ENCODE results near the gene SLC25A48.

The SLC25A48 gene

DNA sequence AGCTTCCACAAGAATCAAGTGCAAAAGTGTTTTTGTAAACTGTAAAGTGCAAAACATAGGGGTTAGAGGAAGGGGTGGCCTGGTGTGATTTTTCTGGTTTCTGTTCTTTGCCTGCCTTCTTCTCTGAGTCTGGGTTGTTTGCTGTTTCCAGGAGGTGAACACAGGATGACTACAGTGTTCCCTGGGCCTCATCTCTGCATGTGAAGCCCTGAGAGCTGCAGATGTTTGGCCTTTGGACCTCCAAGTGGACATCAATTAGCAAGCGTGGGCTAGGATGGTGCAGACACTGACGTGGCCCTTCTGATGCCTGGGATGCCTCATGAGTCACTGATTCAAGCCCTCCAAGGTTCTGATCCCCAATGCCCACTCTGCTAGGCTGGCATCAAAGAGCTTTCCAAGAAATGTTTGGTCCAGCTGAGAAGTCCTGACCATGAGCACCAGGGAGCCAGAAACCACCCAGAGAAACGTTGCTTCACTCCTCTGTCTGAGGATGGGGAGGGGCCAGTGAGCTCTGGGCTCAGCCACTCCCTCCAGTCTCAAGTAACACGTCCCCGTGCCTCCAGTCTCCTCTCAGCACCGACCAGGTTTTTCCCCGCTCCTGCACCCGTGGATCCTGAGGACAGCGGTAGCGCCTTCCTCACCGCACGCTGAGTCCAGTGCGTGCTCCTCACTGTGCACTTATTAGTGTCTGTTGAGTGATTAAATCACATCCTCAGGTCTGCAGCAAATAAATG is 53.6 kb downstream of the SLC25A48 start:
- peaks cover 12% of the 10 kb centered on the region for H3K4me1 ChIP-seq (ENCODE audit: control insufficient read depth, insufficient read depth, low read length)
- H3K36me3 ChIP-seq (ENCODE audit: control insufficient read depth in 2 of 2, insufficient read depth in 1 of 2, low read length in 2 of 2) = no peaks in the 10 kb centered on the region
- TF ChIP-seq ZNF223 (tag by site-specific recombination; IDR thresholded peaks at IDR 0.05) = no peak
- TF ChIP-seq, protein P1, sequence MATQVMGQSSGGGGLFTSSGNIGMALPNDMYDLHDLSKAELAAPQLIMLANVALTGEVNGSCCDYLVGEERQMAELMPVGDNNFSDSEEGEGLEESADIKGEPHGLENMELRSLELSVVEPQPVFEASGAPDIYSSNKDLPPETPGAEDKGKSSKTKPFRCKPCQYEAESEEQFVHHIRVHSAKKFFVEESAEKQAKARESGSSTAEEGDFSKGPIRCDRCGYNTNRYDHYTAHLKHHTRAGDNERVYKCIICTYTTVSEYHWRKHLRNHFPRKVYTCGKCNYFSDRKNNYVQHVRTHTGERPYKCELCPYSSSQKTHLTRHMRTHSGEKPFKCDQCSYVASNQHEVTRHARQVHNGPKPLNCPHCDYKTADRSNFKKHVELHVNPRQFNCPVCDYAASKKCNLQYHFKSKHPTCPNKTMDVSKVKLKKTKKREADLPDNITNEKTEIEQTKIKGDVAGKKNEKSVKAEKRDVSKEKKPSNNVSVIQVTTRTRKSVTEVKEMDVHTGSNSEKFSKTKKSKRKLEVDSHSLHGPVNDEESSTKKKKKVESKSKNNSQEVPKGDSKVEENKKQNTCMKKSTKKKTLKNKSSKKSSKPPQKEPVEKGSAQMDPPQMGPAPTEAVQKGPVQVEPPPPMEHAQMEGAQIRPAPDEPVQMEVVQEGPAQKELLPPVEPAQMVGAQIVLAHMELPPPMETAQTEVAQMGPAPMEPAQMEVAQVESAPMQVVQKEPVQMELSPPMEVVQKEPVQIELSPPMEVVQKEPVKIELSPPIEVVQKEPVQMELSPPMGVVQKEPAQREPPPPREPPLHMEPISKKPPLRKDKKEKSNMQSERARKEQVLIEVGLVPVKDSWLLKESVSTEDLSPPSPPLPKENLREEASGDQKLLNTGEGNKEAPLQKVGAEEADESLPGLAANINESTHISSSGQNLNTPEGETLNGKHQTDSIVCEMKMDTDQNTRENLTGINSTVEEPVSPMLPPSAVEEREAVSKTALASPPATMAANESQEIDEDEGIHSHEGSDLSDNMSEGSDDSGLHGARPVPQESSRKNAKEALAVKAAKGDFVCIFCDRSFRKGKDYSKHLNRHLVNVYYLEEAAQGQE (tag by site-specific recombination; IDR thresholded peaks at IDR 0.05) = peak; percentile 25; the same call in 1 of the 2 replicates
- peak; percentile 3 for TF ChIP-seq ZBTB26 (tag by site-specific recombination; optimal IDR thresholded peaks at IDR 0.05)
- TF ChIP-seq ZNF629 (tag by site-specific recombination; IDR thresholded peaks at IDR 0.05) = no peak
- peak; percentile 38; the same call in 1 of the 2 replicates for TF ChIP-seq ZIC2 (tag by site-specific recombination; IDR thresholded peaks at IDR 0.05)
- TF ChIP-seq, protein P2, sequence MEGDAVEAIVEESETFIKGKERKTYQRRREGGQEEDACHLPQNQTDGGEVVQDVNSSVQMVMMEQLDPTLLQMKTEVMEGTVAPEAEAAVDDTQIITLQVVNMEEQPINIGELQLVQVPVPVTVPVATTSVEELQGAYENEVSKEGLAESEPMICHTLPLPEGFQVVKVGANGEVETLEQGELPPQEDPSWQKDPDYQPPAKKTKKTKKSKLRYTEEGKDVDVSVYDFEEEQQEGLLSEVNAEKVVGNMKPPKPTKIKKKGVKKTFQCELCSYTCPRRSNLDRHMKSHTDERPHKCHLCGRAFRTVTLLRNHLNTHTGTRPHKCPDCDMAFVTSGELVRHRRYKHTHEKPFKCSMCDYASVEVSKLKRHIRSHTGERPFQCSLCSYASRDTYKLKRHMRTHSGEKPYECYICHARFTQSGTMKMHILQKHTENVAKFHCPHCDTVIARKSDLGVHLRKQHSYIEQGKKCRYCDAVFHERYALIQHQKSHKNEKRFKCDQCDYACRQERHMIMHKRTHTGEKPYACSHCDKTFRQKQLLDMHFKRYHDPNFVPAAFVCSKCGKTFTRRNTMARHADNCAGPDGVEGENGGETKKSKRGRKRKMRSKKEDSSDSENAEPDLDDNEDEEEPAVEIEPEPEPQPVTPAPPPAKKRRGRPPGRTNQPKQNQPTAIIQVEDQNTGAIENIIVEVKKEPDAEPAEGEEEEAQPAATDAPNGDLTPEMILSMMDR (tag by site-specific recombination; IDR thresholded peaks at IDR 0.05) = no peak
- peak; percentile 69 for TF ChIP-seq OSR2 (tag by site-specific recombination; IDR thresholded peaks at IDR 0.05)
- TF ChIP-seq ZBTB17 (tag by site-specific recombination; IDR thresholded peaks at IDR 0.05) = peak; percentile 45; the same call in 1 of the 2 replicates
- TF ChIP-seq ZNF561 (tag by site-specific recombination; IDR thresholded peaks at IDR 0.05; ENCODE audit: borderline replicate concordance) = no peak
- no peak overlapping the region for H3K4me3 ChIP-seq (ENCODE audit: low read depth, low read length)
- H3K9me3 ChIP-seq (ENCODE audit: control insufficient read depth, insufficient read depth, low read depth, low read length) = no peaks in the 10 kb centered on the region
- H3K27ac ChIP-seq (ENCODE audit: extremely low read depth, low read depth, low read length) = no peak overlapping the region
- ChIA-PET POLR2A (interaction anchor here (1.0 kb wide), 1 partner anchor 334 kb away, joined by 3 read pairs; no protein-coding TSS in a partner anchor), CTCF (interaction anchor here (0.6 to 8.1 kb wide), 29 partner anchors 9 to 343 kb away, joined by 3 to 66 read pairs (median 4); no protein-coding TSS in a partner anchor)

DNA sequence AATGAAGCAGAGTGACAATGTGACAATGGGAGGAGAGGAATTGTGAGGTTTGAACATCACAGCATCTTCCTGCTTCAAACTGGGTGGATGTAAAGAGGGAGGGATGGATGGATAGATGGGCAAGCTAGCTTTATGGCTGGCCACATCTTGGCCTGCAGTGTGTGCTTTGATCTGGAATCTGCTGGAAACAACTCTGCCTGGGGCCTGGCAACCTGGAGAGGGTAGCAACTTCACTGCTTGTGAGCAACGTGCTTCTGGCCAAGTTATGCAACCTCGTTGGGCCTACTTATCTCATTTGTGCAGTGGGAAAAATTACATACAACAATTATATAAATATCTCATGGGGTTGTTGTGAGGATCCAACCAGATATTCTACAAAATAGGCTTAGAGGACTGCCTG is 55.8 kb downstream of the SLC25A48 start:
- Histone ChIP-seq H3K27ac (ENCODE audit: extremely low read depth, low read depth, low read length) (no peak overlapping the region), H3K4me3 (ENCODE audit: low read depth, low read length) (no peak overlapping the region), H3K9me3 (ENCODE audit: control insufficient read depth, insufficient read depth, low read depth, low read length) (no peaks in the 10 kb centered on the region), H3K4me1 (ENCODE audit: control insufficient read depth, insufficient read depth, low read length) (peaks cover 23% of the 10 kb centered on the region), H3K36me3 (ENCODE audit: control insufficient read depth in 2 of 2, insufficient read depth in 1 of 2, low read length in 2 of 2) (no peaks in the 10 kb centered on the region)
- ChIA-PET POLR2A (no interaction called here), CTCF (interaction anchor here (0.9 to 8.1 kb wide), 8 partner anchors 9 to 322 kb away, joined by 3 to 66 read pairs (median 12); no protein-coding TSS in a partner anchor)
- TF ChIP-seq ZNF114 (tag by site-specific recombination; IDR thresholded peaks at IDR 0.05) (no peak), ZNF341 (tag by site-specific recombination; IDR thresholded peaks at IDR 0.05; ENCODE audit: low read depth) (no peak), ZNF530 (tag by site-specific recombination; IDR thresholded peaks at IDR 0.05; ENCODE audit: low read depth) (no peak), ZNF354C (tag by site-specific recombination; IDR thresholded peaks at IDR 0.05; ENCODE audit: borderline replicate concordance, low read depth) (no peak), HOXC10 (CRISPR knock-in tag; IDR thresholded peaks at IDR 0.05) (no peak), SETDB1 (IDR thresholded peaks at IDR 0.05; ENCODE audit: insufficient read length, low read length) (no peak), ZNF239 (tag by site-specific recombination; IDR thresholded peaks at IDR 0.05) (no peak), ZNF132 (tag by site-specific recombination; IDR thresholded peaks at IDR 0.05; ENCODE audit: borderline replicate concordance) (no peak)

Data from HEK293 (cell line).